Mucosa of descending colon (tissue), 3 donors: ENCODE measurements around the gene ABHD4. TPM values are rescaled to one million over a fixed set of nuclear protein-coding genes. Genes with fewer than 3 reads are reported as not detected.
"Not testable (repeated sequence)": the region's sequence is repeated elsewhere in the genome, so short reads cannot be mapped to it uniquely, and the experiment has no call there.

Experiments
- ATAC-seq: fragments of 200-7000 bp; cut with Tn5 transposase; one replicate; pipeline ENCODE4 v1.9.1; 2020; ENCODE audit warnings: mild to moderate bottlenecking, moderate library complexity
- DNase-seq, 3 donors: peaks; one replicate each; pipeline ENCODE4 v3.0.0-alpha.2; 2020
- H3K36me3 ChIP-seq: fragments of 200-600 bp; one replicate; pipeline ENCODE4 v1.8.0; 2021; ENCODE audit warnings: low read depth, mild to moderate bottlenecking
- H3K4me1 ChIP-seq: fragments of 200-600 bp; one replicate; pipeline ENCODE4 v1.8.0; 2021; ENCODE audit warnings: low read depth, mild to moderate bottlenecking
- H3K4me3 ChIP-seq: fragments of 200-600 bp; one replicate; pipeline ENCODE4 v1.8.0; 2021; ENCODE audit warnings: mild to moderate bottlenecking
- H3K9me3 ChIP-seq: fragments of 200-600 bp; one replicate; pipeline ENCODE4 v1.8.0; 2021; ENCODE audit warnings: mild to moderate bottlenecking
- CTCF ChIP-seq: fragments of 200-600 bp; IDR thresholded peaks from one replicate; pipeline ENCODE4 v1.8.0; 2022; ENCODE audit warnings: antibody characterized with exemption, mild to moderate bottlenecking
- intact Hi-C, 2 donors: fragments of 100-400 bp; cut with DNase I in 1 of 2; cut with micrococcal nuclease in 1 of 2; formaldehyde crosslinking; loops; one replicate each; pipeline versions ENCODE4 v1.11.0 to v1.11.1; 2022; cut with DNase I, micrococcal nuclease
- total RNA-seq, 3 donors: library from RNA; stranded (reverse); fragmentation: NEBNext Ultra II Directional in 2 of 3; extraction: Animal tissue kit (Norgen Biotek cat#: 25700) in 2 of 3; gene quantifications; one replicate each; pipeline versions ENCODE4 v1.2.1 to v1.2.4, GENCODE V29; 2021 to 2023
- donor health status: DM: no; HTN: no; CAD: no; lungs with moderate emphysema.
- donor health status: DM: no; HTN: no; CAD: no.
- donor health status: DM: no; HTN: yes; CAD: no.

The ABHD4 gene
- total RNA-seq, 3 donors from 2014 or later = 19.3 to 28.4 (median 26.3) TPM

DNA sequence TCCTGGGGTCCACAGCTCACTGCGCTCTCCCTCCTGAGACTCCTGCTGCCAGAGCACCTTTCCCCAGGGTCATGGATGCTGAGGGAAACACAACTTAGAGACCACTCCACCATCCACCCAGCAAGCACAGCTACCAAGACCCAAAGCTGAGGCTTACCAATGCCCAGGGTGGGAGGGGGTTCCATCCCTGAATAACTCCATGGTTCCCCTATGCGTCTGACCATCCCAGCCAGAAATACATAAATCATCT is 45.3 kb upstream of the ABHD4 start:
- Histone ChIP-seq H3K4me1 (peaks cover 17% of the 10 kb centered on the region), H3K36me3 (no peaks in the 10 kb centered on the region), H3K4me3 (no peak overlapping the region), H3K9me3 (no peaks in the 10 kb centered on the region)
- intact Hi-C loops = no loop called here
- DNase-seq = no peak
- ATAC-seq = no peak
- no peak for TF ChIP-seq CTCF

DNA sequence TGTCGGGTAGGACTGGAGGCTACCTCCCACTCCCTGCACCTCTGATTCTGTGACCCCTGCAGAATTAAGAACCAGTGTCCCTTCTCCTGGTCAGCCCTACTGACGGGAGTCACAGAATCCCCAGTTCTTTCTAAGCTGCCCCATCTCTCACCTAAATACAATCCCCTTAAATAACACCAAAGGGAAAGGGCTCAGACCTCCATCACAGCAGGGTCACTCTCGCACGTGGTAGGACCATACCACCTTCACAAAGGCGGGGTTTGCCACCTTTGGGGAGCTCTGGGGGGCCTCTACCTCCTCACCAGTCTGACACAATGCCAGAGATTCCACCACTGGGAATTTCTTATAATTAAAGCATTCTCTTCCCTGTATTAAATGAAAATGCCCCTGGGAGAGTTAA is 44.7 kb upstream of the ABHD4 start:
- no peak for TF ChIP-seq CTCF
- no peak for ATAC-seq
- peaks cover 24% of the 10 kb centered on the region for H3K4me1 ChIP-seq
- no peak for DNase-seq
- no peaks in the 10 kb centered on the region for H3K9me3 ChIP-seq
- no peaks in the 10 kb centered on the region for H3K36me3 ChIP-seq
- intact Hi-C loops = no loop called here
- H3K4me3 ChIP-seq = no peak overlapping the region

- ATAC-seq, intact Hi-C loops, H3K9me3 ChIP-seq, H3K4me3 ChIP-seq, DNase-seq, H3K36me3 ChIP-seq: not testable (repeated sequence)
- peaks cover 24% of the 10 kb centered on the region for H3K4me1 ChIP-seq
Observed at GRCh38 chr14:22553861-22554497, 44.1 kb upstream of the ABHD4 start.

- intact Hi-C loops = loop anchor here in 1 of 2 donors (5.0 kb wide), 1 partner anchor 98 kb away; no protein-coding TSS in a partner anchor
- no peak for TF ChIP-seq CTCF
- Histone ChIP-seq H3K36me3 (no peaks in the 10 kb centered on the region), H3K4me3 (no peak overlapping the region), H3K9me3 (no peaks in the 10 kb centered on the region), H3K4me1 (peaks cover 28% of the 10 kb centered on the region)
- ATAC-seq (no peak), DNase-seq (no peak)
Observed at GRCh38 chr14:22554498-22555383, 43.4 kb upstream of the ABHD4 start.

- TF ChIP-seq CTCF = no peak
- intact Hi-C loops = loop anchor here in 1 of 2 donors (5.0 kb wide), 1 partner anchor 97 kb away; no protein-coding TSS in a partner anchor
- no peaks in the 10 kb centered on the region for H3K36me3 ChIP-seq
- no peaks in the 10 kb centered on the region for H3K9me3 ChIP-seq
- no peak for DNase-seq
- H3K4me1 ChIP-seq = peaks cover 32% of the 10 kb centered on the region
- no peak overlapping the region for H3K4me3 ChIP-seq
- no peak for ATAC-seq
Observed at GRCh38 chr14:22555384-22556011, 42.6 kb upstream of the ABHD4 start.
